Fibroblast of lung (primary cell): ENCODE results near the gene NAV1. TPM values are rescaled to one million over a fixed set of nuclear protein-coding genes. Genes with fewer than 3 reads are reported as not detected.

Source experiments
- DNase-seq, 2 donors: peaks; one replicate each; pipeline versions ENCODE4 v3.0.0 to v3.0.0-alpha.2; 2010; ENCODE audit warnings: low read depth in 2 of 2
- H2AFZ ChIP-seq: 2 replicates; pipeline ENCODE4 v1.5.1; 2012; ENCODE audit warnings: low read length, control low read depth, inconsistent platforms
- H3K27ac ChIP-seq: 2 replicates; pipeline ENCODE4 v1.5.1; 2011; ENCODE audit warnings: low read length, control low read depth; ENCODE audit not compliant: insufficient read depth
- H3K27me3 ChIP-seq: 2 replicates; pipeline ENCODE4 v1.5.1; 2011; ENCODE audit warnings: mild to moderate bottlenecking, low read length; ENCODE audit not compliant: control insufficient read depth, insufficient read depth
- H3K36me3 ChIP-seq: 2 replicates; pipeline ENCODE4 v1.5.1; 2011; ENCODE audit warnings: low read length; ENCODE audit not compliant: control insufficient read depth, insufficient read depth
- H3K4me1 ChIP-seq: 2 replicates; pipeline ENCODE4 v1.5.1; 2011; ENCODE audit warnings: low read length; ENCODE audit not compliant: control insufficient read depth, insufficient read depth; ENCODE audit errors: extremely low read depth
- H3K4me2 ChIP-seq: 2 replicates; pipeline ENCODE4 v1.5.1; 2011; ENCODE audit warnings: low read length, control low read depth; ENCODE audit not compliant: insufficient read depth; ENCODE audit errors: extremely low read depth
- H3K4me3 ChIP-seq, 4 experiments: fragments of 200-600 bp in 1 of 4; sonication (generic) in 1 of 4; replicated peaks in 1 of 4; 2 replicates each; pipeline ENCODE4 v1.5.1; 2011 to 2016; ENCODE audit warnings: low read length in 4 of 4, low read depth in 3 of 4, mild to moderate bottlenecking in 3 of 4, control low read depth in 2 of 4, inconsistent platforms in 1 of 4, mixed read lengths in 1 of 4; ENCODE audit not compliant: insufficient read depth in 1 of 4; ENCODE audit errors: control extremely low read depth in 1 of 4
- H3K79me2 ChIP-seq: 2 replicates; pipeline ENCODE4 v1.5.1; 2012; ENCODE audit warnings: mild to moderate bottlenecking, low read length, inconsistent platforms; ENCODE audit not compliant: control insufficient read depth, insufficient read depth
- H3K9ac ChIP-seq: 2 replicates; pipeline ENCODE4 v1.5.1; 2011; ENCODE audit warnings: mild to moderate bottlenecking, low read length, control low read depth; ENCODE audit not compliant: insufficient read depth
- H3K9me3 ChIP-seq: 2 replicates; pipeline ENCODE4 v1.5.1; 2012; ENCODE audit warnings: low read depth, low read length; ENCODE audit not compliant: control insufficient read depth, insufficient read depth
- H4K20me1 ChIP-seq: 2 replicates; pipeline ENCODE4 v1.5.1; 2011; ENCODE audit warnings: low read length; ENCODE audit not compliant: control insufficient read depth, insufficient read depth; ENCODE audit errors: extremely low read depth
- EZH2 ChIP-seq: IDR thresholded peaks from 2 replicates; pipeline ENCODE4 v1.5.1; 2012; ENCODE audit warnings: low read length, control low read depth, mild to moderate bottlenecking; ENCODE audit errors: missing control alignments
- polyA plus RNA-seq, 2 donors: library from polyadenylated mRNA; depleted of rRNA in 1 of 2; stranded (reverse) in 1 of 2; unstranded in 1 of 2; fragments of >200 nt; gene quantifications; 2 replicates each; pipeline ENCODE4 v1.2.1, GENCODE V29; 2011 to 2012; ENCODE audit warnings: missing spikeins in 1 of 2
- total RNA-seq: library from RNA; depleted of rRNA; stranded (reverse); fragments of >200 nt; gene quantifications from 2 replicates; pipeline ENCODE4 v1.2.1, GENCODE V29; 2014
- TF ChIP-seq, protein P1 (sequence below), 2 donors: IDR thresholded peaks in 1 of 2; conservative IDR thresholded peaks in 1 of 2; 1 replicate in 1 of 2; 2 replicates in 1 of 2; pipeline ENCODE4 v1.5.1; 2011 to 2012; ENCODE audit warnings: low read length in 2 of 2, control low read depth in 1 of 2, inconsistent platforms in 1 of 2, low read depth in 1 of 2, mild to moderate bottlenecking in 1 of 2

Gene NAV1
- total and polyA plus RNA-seq, 2 donors (not counting 1 experiment from before 2014, with no cell fraction given): 19.8 to 64.0 TPM

DNA sequence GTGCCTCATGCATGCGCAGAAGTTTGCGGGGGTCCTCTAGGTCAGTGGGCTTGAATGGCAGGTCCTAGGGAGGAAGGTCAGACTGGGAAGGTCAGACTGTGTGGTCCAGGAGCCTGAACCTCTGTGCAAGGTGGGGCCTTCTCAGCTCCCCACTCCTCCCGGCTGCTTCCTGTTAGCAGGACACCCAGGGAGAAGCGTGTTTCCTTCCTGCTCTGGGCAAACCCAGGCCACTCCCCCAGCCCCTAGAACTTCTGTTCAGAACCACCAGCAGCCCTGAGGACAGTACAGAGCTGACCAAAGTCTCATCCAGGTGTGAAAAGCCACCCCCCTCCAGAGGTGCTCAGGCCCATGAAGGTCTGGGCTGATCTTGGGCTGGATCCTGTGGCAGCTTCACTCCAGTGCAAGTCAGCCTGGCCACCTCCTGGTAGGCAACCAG, 29.9 kb downstream of the NAV1 start:
- no peak overlapping the region for H3K9ac ChIP-seq
- no peak overlapping the region for H3K4me2 ChIP-seq
- TF ChIP-seq, protein P1, sequence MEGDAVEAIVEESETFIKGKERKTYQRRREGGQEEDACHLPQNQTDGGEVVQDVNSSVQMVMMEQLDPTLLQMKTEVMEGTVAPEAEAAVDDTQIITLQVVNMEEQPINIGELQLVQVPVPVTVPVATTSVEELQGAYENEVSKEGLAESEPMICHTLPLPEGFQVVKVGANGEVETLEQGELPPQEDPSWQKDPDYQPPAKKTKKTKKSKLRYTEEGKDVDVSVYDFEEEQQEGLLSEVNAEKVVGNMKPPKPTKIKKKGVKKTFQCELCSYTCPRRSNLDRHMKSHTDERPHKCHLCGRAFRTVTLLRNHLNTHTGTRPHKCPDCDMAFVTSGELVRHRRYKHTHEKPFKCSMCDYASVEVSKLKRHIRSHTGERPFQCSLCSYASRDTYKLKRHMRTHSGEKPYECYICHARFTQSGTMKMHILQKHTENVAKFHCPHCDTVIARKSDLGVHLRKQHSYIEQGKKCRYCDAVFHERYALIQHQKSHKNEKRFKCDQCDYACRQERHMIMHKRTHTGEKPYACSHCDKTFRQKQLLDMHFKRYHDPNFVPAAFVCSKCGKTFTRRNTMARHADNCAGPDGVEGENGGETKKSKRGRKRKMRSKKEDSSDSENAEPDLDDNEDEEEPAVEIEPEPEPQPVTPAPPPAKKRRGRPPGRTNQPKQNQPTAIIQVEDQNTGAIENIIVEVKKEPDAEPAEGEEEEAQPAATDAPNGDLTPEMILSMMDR (conservative IDR thresholded peaks at IDR 0.05 in 1 of 2, IDR thresholded peaks at IDR 0.05 in 1 of 2; ENCODE audit: low read depth in 1 of 2, low read length in 2 of 2): no peak
- no peak for TF ChIP-seq EZH2
- H3K79me2 ChIP-seq: peaks cover 27% of the 10 kb centered on the region
- no peaks in the 10 kb centered on the region for H3K9me3 ChIP-seq
- no peak overlapping the region for H3K4me3 ChIP-seq
- no peak overlapping the region for H2AFZ ChIP-seq
- H3K36me3 ChIP-seq: no peaks in the 10 kb centered on the region
- H3K27me3 ChIP-seq: no peaks in the 10 kb centered on the region
- no peak for DNase-seq
- no peak overlapping the region for H3K27ac ChIP-seq
- H3K4me1 ChIP-seq: no peaks in the 10 kb centered on the region
- H4K20me1 ChIP-seq: no peaks in the 10 kb centered on the region

GRCh38 chr1:201570181-201570885, 31.4 kb downstream of the NAV1 start:
- no peaks in the 10 kb centered on the region for H3K9me3 ChIP-seq
- no peak overlapping the region for H3K4me3 ChIP-seq
- no peak overlapping the region for H3K27ac ChIP-seq
- no peak overlapping the region for H3K9ac ChIP-seq
- H3K4me2 ChIP-seq: no peak overlapping the region
- H3K4me1 ChIP-seq: no peaks in the 10 kb centered on the region
- H3K79me2 ChIP-seq: peaks cover 20% of the 10 kb centered on the region
- H4K20me1 ChIP-seq: no peaks in the 10 kb centered on the region
- TF ChIP-seq, protein P1 (conservative IDR thresholded peaks at IDR 0.05 in 1 of 2, IDR thresholded peaks at IDR 0.05 in 1 of 2; ENCODE audit: low read depth in 1 of 2, low read length in 2 of 2): no peak
- TF ChIP-seq EZH2: no peak
- no peaks in the 10 kb centered on the region for H3K36me3 ChIP-seq
- H2AFZ ChIP-seq: no peak overlapping the region
- no peak for DNase-seq
- H3K27me3 ChIP-seq: no peaks in the 10 kb centered on the region

DNA sequence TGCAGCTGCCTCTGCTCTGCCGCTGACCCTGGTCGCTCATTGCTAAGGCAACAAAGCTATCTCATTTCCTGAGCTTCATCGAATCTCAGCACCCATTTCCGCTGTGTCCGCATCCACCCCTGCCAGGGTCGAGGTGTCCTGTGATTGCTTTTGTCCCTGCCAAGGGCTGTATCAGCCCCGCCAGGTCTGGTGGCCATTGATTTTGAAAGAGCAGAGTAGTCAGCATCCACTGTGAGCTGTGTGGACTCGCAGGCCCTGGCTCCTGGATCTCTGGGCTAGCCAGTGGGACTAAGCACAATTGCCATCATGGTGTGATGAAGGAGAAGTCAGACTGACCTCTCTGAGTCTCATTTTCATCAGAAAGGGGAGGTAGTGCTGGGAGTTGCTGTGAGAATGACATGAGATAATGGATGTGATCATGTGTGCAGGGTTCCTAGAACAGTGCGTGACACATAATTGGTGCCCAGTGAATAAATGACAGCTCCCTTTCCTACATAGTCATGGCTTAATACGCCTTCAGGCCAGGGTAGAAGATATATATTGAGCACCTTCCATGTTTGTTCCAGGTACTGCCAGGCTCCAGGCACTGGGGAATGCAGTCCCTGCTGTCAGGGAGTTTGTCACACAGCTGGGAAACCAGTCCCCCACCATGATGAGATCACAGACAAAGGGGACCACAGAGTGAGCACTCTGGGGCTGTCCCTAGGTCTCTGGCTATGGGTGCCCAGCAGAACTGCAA, 32.1 kb downstream of the NAV1 start:
- Histone ChIP-seq H3K9me3 (no peaks in the 10 kb centered on the region), H3K4me2 (no peak overlapping the region), H3K27ac (no peak overlapping the region), H2AFZ (no peak overlapping the region), H3K4me1 (no peaks in the 10 kb centered on the region), H3K27me3 (no peaks in the 10 kb centered on the region), H3K4me3 (no peak overlapping the region), H3K9ac (no peak overlapping the region), H3K36me3 (no peaks in the 10 kb centered on the region), H3K79me2 (peaks cover 18% of the 10 kb centered on the region), H4K20me1 (no peaks in the 10 kb centered on the region)
- TF ChIP-seq, protein P1 (conservative IDR thresholded peaks at IDR 0.05 in 1 of 2, IDR thresholded peaks at IDR 0.05 in 1 of 2; ENCODE audit: low read depth in 1 of 2, low read length in 2 of 2): no peak
- TF ChIP-seq EZH2: no peak
- no peak for DNase-seq
